Muscle of arm (tissue), 12 donors: ENCODE data around the gene HELZ. TPM values are rescaled to one million over a fixed set of nuclear protein-coding genes. Genes with fewer than 3 reads are reported as not detected.

Experiments
- DNase-seq: peaks from one replicate; pipeline ENCODE4 v3.0.0-alpha.2; 2013
- polyA plus RNA-seq, 12 donors: library from polyadenylated mRNA; unstranded; fragments of 120-200 nt; gene quantifications; one replicate each; pipeline ENCODE4 v1.2.1, GENCODE V29; 2013; ENCODE audit not compliant: insufficient read length in 12 of 12

Gene HELZ
- polyA plus RNA-seq, 12 donors: 21.2 to 30.3 (median 25.7) TPM; not detected in 1

- no peak for DNase-seq
Observed at GRCh38 chr17:67085406-67085805, 159.6 kb downstream of the HELZ start.

- DNase-seq: no peak
Observed at GRCh38 chr17:67082107-67082506, 162.9 kb downstream of the HELZ start.

DNA sequence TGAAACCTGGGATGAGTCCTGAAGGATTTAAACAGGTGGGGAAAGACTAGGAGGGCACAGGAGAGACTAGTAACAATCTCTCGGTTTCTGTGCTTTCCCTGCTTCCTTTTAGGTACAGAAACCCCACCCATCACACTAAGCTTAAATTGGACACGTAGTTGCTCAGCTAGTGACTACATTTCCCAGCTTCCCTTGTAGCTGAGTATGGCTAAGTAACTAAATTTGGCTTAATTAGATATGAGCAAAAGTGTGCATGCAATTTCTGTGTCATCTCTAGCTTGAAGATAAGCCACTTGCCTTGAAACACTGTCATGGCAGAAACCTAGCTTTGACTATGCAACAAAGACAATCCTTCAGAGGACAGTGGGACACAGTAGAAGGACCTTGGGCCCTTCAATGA is 164.2 kb downstream of the HELZ start:
- DNase-seq: no peak

- no peak for DNase-seq
Observed at GRCh38 chr17:67079491-67079890, 165.5 kb downstream of the HELZ start.

DNA sequence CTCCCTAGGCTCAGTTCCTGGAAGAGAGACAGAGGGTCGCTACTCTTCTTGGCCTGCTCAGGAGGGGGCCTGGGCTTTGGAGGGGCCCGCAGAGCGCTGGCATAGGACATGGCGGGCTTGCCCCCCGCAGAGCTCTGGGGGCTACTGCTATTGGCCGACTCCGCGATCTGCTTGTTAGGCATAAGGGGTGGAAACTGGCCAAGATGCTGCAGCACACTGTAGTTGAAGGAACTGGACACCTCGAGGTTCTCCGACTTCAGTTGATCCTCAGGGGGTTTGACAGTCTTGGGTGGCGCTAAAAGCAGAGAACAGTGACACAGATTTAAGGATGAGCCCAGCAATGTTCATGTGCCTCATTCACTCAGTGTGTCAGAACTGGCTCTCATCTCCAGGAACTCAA is 166.7 kb downstream of the HELZ start:
- no peak for DNase-seq

DNA sequence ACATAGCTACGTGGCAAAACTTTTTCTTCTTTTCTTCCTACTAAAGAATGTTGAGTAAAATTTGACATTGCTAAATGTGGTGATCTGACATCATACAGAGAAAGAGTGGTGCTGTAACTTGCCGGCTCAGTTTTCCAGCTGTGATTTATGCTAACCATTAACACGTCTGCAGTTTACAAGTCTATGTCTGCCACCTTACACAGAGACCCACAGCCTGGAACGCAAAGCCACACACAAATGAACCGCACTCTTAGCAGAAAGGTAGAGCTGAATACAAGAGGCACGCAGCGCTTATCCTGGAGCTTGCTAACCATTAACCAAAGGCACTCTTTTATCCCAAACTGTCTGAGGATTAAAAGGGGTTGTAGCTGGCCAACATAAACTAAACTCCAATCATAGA is 168.7 kb downstream of the HELZ start:
- DNase-seq: no peak

DNA sequence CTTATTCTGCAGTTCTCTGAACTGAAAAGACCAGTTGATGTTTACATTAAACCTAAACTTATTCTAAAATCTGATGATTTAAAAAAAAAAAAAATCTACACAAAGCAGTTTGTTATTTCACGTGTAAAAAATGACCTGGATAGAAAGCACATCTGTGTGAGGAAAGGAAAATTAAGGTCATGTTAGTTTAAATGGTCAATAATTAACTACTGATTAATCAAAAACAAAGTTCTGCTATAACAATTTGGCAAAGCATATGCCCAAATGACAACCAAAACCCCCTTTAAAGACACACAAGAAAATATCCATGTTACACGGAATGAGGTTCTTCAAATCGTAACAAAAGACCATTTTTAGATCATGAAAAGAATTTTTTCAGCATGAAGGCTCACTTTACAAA is 170.2 kb downstream of the HELZ start:
- no peak for DNase-seq

DNA sequence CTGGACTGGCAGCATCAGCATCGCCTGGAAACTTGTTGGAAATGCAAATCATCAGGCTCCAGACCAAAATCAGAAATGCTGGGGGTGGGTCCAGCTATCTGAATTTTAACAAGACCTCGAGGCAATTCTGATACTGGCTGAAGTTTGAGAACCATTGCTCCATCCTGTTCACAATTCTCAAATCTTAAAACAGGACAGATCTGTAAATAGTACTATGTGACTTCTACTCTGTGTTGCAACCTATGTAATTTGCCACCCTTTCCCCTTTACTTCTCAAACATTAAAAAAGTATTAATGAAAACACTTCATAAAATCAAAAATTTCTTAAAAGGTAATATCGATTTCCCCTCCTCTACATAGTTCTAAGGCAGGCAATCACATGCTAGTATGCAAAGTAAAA is 172.1 kb downstream of the HELZ start:
- no peak for DNase-seq

DNA sequence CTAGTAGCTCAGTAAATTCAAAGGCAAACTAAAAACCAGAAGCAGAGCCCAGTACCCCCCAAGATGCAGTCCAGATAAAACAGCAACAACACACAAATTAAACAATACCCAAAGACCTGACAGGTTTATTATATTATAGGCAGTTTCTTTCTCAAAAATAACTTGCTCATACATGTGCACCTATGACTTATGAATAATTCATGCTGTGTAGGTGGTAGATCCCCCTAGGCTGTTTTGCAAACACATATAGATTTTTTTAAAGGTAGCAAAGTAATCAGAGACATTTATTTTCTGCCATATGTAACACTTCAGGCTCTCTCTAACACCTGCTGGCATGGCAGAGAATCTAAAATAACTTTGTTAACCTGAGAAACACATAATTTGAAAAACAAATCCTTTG is 173.4 kb downstream of the HELZ start:
- no peak for DNase-seq

DNA sequence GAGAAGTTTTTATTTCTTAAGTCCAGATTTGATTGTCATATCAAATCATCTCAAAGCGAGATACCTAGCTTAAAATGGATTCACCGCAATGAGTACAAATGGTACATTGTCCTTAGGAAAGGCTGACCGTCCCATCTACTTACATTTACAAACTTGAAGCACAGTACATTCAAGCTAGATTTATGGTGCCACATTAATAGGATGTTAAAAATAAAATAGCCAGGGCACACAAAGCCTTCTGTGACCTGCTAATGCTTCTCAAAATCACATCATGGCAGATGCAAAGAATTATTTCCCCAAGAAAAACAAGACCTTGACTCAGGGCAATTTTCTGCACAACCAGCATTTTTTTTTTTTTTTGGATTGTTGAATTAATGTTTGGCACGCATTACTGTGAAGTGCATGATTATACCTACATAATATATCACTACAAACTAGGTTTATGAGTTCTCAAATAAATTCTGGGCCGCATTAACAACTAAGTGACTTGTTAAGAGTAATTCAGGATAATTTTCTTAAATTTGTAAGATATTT is 175.3 kb downstream of the HELZ start:
- no peak for DNase-seq

GRCh38 chr17:67068999-67069398 is 176.0 kb downstream of the HELZ start:
- no peak for DNase-seq

- no peak for DNase-seq
Observed at GRCh38 chr17:67067571-67068482, 177.2 kb downstream of the HELZ start.

GRCh38 chr17:67066717-67067116 is 178.3 kb downstream of the HELZ start:
- no peak for DNase-seq

DNA sequence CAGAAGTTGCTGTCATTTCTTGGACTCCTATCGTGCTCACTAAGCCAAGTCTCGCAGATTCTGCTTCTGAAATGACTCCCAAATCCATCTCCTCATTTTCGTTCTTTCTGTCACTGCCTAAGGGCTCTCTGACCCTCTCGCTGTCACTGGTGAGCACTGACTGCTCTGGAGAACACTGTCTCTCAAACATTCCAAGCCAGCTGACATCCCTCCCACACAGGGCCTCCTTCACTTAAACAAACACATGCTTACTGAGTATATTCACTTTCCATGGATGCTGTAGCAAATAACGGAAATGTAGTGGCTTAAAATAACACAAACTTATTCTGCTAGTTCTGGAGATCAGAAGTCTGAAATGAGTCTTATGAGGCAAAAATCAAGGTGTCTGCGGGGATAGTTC is 181.9 kb downstream of the HELZ start:
- no peak for DNase-seq

GRCh38 chr17:67059372-67059771 is 185.6 kb downstream of the HELZ start:
- no peak for DNase-seq

DNA sequence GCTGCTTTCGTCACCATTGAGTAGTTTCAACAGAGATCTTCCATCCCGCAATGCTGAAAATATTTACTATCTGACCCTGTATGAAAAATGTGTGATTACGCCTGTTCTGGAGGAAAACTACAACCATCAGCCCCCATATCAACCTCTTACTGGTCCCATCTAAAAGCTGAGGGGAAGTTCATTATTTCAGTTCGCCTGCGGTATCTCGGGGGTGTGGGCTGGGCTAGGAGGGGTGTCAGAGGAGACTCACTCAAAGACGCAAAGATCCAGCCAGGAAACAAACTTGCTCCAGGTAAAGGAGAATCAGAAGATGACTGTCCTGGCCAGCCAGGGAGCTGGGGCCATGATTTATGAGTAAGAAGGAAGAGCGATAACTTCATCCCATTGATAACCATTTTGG is 187.0 kb downstream of the HELZ start:
- DNase-seq: no peak

- no peak for DNase-seq
Observed at GRCh38 chr17:67056746-67057490, 188.1 kb downstream of the HELZ start.

DNA sequence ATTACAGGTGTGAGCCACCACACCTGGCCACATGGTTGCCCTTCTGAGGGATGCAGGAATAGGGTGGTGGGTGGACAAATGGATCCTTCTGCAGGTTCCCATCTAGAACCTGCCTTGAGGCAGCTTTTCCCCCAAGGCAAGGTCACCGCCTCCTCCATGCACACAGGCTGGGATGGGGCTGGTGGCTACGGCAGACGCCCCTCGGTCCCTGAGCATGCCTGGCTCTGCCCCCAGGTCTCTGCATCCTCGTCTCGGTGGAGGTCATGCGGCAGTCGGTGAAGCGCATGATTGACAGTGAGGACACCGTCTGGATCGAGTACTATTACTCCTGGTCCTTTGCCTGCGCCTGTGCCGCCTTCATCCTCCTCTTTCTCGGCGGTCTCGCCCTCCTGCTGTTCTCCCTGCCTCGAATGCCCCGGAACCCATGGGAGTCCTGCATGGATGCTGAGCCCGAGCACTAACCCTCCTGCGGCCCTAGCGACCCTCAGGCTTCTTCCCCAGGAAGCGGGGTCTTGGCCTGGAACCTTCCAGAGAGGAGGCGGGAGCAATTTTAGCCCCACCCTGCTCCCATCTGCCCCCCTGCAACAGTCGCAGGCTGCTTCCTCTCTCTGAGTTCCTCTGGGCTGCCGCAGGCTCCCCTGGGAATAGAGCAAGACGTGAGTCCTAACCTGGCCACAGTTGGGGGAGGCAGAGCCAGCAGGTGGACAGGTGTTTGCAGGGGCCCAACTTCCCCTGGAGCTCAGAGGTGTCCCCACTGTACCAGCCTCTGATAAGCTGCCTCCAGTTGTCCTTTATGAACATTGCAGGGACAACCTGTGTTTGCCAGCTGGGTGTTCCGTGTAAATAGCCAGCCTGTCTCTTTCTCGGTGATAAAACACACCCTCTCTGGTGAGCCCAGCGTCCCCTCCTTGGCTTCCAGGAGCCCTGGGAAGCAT is 188.9 kb downstream of the HELZ start:
- no peak for DNase-seq

GRCh38 chr17:67055041-67055443 is 190.0 kb downstream of the HELZ start:
- DNase-seq: no peak

DNA sequence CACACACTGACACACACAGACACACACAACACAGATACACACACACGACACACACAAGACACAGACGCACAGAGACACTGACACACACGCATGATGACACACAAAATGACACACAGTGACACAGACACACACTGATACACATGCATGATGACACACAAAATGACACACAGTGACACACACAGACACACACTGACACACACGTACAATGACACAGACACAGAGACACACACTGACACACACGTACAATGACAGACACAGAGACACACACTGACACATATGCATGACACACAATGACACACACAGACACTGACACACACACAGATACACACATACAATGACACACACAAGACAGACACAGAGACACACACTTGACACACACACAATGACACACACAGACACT is 190.4 kb downstream of the HELZ start:
- DNase-seq: no peak

- no peak for DNase-seq
Observed at GRCh38 chr17:67054011-67054591, 190.9 kb downstream of the HELZ start.
